GM18867 (cell line): ENCODE results near the gene ATP1A1.

Experiments used
- ATAC-seq: cut with Tn5 transposase; IDR thresholded peaks from one replicate; pipeline ENCODE4 v1.9.1; 2021; ENCODE audit warnings: mild to moderate bottlenecking, moderate library complexity; ENCODE audit not compliant: unreplicated experiment

The ATP1A1 gene

DNA sequence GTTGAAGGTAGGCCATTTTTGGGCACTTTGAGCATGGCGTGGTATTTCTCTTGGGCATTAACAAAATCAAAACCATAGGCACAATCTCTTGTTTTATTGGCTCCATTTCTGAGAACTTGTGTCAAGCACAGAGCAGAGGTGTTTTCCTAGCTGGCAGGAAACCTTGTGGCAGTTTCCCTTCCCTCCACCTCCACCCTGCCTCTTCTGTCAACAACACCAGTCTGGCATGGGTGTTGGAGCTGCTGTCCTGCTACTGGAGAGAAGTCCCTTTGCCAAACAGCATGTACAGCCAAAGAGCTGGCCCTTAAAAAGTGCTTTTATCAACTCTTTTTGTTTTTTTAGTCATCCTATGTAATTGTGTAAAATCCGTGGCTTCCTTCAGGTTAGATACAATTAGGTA lies 16.0 kb downstream of the ATP1A1 start:
- ATAC-seq: no peak

DNA sequence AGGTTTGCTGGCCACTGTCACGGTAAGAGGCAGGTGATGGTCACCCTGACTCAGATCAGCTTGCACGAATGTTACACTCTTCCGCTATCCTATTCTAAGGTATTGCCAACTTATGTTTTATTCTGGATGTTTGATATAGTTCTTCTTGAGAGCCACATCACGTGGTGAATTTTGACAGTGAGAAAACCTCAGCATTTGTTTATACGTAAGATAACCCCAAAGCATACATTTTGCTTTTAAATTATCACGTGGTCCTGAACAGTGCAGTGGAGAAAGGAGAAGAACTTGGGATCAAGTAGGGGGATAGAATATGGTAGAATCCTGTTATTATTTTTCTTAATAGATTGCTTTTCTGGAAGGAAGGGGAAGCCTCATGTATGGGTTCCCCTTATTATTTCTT lies 16.6 kb downstream of the ATP1A1 start:
- no peak for ATAC-seq

DNA sequence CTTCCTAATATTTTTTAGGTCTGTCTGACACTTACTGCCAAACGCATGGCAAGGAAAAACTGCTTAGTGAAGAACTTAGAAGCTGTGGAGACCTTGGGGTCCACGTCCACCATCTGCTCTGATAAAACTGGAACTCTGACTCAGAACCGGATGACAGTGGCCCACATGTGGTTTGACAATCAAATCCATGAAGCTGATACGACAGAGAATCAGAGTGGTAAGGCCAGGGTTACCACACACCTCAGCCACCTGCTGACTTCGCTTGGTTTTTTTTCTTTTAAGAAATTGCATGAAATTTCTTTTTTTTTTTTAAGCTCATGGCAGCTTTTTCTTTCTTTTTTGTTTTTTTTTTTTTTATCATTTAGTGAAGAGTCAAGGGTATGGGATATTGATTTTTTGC lies 17.2 kb downstream of the ATP1A1 start:
- ATAC-seq: peak; percentile 95

DNA sequence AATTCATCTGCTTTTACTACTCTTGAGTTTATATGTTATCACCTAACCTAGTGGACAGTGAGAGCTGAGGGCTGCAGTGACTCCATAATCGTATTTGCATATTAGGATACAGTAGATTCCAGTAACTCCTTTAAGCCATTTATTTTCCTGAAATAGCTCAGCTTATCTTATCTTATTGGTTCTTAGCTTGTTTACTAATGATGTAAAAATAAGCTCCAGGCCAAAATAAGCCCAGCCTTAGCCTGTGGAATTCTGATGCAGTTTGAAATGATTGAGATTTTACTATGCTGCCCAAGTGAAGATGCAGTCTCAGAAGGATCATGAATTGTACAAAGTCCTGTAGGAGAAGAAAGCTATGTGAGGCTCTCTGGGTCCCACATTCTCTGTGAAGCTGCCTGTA lies 18.1 kb downstream of the ATP1A1 start:
- ATAC-seq: no peak

DNA sequence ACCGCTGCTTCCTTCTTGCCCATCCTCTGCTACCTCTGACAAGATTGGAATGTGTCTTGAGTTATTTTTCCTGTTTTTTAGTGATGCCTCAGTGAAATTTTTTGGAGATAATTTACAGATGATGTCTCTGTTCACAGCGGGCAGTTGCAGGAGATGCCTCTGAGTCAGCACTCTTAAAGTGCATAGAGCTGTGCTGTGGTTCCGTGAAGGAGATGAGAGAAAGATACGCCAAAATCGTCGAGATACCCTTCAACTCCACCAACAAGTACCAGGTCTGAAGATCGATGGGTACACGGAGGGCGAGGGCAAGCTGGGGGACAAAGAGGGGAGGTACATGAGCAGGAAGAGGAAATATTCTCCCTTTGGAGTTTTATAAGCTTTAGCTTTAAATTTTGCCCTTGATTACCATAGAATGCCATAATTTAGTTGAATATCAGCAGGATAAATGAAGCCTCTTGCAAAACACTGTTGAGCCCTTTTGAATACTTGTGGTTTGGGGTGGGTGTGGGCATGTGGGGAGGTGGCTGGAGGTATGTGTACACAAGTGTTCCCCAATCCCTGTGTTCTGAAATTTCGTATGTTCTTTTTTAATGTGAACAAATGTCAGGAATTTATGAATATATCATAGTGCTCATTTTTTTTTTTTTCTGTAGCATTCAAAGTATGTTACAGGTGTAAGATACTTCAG lies 19.8 kb downstream of the ATP1A1 start:
- ATAC-seq: no peak

DNA sequence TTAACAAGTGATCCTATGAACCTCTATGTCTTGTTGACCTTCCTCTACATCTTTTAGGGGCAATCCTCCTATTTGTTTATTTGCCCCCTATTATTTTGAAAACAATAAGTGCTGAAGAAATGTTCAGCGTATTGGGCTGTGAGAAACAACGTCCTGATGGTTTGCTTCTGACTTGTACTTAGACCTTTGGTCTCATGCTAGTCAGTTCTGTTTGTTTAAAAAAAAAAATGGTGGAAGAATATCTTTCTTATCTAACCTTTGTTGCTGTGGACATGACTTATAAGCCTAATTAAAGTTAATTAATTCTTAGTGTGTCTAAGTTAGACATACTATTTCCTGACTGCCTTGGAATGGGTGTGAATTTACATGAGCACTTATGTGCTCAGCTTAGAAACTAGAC lies 20.7 kb downstream of the ATP1A1 start:
- no peak for ATAC-seq

DNA sequence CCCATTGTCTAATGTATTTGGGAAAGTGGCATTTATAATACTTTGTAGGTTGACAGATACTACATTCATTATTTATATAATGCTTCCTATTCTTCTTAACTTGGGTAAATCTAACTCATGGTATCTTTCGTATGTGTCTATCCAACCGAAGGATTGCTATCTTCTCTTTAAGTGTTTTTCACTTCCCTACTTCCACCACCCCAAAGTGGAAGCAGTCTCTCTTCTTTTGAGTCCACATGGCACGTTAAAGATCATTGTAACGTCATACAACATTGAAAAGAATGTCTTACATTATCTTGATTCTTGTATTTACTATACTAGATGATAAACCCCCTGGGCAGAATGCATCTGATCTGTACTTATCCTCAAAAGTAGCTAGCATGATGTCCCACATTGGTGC lies 21.2 kb downstream of the ATP1A1 start:
- no peak for ATAC-seq

DNA sequence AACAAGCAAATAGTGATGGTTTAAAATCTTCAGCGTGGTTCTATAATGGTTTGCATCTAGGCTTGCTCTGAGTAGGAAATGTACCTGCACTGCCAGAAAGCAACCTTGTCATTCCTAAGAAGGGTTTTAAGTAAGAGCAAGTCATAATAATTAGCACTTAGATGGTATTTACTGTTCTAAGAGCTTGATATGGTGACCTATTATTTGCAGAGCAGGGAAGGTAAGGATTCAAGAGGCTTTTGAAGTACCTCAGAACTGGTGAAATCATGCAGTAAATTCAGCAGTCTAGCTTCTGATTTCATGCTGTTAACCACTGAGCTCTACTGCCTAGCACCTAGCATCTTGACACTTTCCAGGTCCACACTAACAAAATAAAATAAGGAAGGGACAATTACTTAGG lies 23.7 kb downstream of the ATP1A1 start:
- ATAC-seq: no peak

DNA sequence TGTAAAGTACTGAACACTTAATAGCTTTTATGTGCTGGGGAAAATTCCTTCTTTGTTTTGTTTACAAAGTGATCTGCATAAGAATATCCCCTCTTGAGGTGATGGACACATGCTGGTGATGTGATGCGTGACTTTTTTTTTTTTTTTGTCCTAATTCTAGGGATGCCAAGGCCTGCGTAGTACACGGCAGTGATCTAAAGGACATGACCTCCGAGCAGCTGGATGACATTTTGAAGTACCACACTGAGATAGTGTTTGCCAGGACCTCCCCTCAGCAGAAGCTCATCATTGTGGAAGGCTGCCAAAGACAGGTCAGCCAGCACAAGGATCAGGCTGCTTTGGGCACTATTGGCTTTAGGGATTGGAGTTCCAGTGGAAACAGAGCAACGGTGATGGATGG lies 24.7 kb downstream of the ATP1A1 start:
- ATAC-seq: no peak

DNA sequence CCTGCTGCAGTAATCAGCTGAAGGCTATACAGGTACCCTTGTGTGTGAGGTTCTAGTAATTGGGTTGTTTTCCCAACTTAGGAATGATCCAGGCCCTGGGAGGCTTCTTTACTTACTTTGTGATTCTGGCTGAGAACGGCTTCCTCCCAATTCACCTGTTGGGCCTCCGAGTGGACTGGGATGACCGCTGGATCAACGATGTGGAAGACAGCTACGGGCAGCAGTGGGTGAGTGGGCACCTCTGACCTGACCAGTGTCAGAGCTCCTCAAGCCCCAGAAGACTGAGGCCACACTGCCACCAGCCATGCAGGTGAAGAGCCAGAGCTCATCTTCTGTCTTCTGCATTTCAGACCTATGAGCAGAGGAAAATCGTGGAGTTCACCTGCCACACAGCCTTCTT lies 27.7 kb downstream of the ATP1A1 start:
- ATAC-seq: no peak

DNA sequence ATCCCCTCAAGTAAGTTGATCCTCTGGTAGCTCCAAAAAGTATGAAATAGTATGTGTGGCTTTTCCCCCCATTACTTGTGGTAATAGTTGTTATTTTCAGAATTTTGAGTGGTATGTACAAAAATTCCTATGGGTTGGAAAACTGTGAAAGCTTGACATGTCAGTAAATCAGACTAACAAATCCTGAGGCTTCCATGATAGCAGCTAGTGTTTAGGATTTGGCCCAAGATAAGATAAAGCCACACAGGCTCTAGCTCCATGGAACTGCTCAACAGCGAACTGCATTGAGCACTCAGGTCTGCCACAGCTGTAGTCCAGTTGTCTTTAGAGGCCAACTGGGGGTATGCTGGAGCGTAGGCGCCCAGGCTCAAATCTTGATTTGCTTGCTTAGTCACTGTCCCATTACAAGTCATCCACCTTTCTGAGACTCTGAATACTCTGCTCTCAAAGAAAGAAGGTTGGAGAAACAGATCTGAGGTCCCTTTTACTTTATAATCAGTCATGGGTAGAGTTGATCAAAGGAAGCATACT lies 28.7 kb downstream of the ATP1A1 start:
- no peak for ATAC-seq

DNA sequence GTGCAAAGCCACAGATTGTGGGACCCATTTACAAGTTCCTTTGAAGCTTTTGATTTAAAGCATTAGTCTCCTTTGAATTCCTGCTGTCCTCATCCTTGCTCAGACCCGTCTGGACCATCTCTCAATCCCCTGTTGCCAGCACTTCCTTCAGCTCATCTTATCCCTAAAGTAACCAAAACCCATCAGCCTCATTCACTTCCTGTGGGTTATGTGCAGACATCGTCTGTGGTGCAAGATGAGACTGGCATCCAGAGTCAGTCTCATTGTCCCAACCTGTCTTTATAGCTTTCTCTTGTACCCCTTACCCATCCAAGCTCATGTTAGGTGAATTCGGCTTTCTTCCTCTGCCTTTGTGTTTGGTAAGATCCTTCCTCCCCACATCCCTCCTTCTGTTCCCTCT lies 29.3 kb downstream of the ATP1A1 start:
- ATAC-seq: no peak

DNA sequence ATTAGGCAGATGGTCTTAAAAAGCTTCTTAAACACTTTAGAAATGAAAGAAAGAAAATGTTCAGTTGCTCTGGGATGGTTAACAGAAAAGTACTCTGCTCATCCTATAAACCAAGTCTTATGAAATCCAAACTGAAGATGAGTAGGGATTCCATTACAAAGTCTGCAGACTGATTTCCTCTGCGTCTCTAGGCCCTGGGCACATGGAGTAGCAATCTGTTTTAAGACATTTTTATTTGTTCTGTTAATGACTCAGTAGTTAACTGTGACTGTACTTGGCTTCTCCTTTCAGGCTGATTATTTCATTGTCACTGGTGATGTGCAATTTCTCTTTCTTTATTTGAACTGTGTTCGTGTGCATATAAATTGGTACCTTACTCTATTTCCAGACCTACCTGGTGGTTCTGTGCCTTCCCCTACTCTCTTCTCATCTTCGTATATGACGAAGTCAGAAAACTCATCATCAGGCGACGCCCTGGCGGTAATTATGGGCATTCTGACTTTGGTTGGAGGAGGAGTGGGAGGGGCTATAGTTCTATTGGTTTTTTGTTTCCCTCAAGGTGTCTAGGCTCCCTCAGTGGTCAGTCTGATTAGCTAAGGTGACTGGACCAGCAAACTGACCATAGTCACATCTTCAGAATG lies 30.6 kb downstream of the ATP1A1 start:
- ATAC-seq: no peak

DNA sequence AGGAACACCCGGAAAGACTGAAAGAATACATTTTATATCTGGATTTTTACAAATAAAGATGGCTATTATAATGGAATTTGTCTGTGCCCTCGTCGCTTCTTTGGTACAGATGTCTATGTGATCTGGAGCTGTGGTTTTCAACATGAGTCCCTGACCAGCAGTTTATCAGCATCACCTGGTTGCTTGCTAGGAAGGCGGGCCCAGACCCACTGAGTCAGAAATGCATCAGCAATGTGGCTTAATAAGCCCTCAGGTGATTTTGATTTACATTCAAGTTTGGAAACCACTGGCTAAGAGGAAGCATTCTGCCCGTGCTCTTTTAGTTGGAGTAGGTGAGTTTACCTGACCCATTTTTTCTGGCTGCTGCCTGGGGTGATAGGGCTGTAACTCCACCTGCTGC lies 31.7 kb downstream of the ATP1A1 start:
- no peak for ATAC-seq

DNA sequence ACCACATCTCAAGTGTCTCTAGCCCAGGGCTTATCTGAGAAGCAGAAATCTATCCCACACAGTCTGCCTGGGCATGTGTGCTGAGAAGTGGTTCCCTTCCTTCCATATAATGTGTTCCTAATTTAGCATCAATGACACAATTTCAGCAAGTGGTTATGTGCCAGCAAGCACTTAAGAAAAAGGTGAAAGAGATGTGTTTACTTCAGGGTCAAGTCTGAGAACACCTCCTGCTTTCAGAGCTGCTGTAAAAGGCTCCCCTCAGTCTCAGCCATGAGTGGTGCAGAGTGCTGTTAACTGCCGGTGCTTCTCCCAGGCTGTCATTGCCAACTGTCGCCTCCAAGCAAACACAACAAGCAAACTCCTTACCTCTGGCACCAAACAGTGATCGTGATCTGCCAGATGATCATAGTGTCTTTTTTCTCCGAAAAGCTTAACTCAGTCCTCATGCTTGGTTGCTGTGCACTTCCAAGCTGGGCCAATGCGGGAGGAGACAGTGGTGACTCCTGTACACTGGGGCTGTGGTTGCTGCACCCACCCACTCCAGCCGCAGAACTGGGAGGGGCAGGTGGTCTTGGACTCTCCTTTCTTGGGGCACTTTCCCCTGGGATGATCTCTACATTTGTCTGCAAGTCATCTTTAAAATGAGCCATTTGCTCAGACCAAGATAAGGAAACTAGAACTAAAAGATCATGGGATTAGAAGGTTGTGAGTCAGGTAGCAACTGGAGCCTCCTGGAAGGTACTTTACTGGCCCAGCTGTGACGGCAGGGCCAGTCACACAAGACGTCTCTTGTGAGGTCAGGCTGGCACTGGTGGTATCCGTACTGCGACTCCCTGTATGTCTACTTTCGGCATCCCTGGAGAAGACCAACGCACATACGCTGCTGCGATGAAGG lies 32.4 kb downstream of the ATP1A1 start:
- ATAC-seq: no peak

DNA sequence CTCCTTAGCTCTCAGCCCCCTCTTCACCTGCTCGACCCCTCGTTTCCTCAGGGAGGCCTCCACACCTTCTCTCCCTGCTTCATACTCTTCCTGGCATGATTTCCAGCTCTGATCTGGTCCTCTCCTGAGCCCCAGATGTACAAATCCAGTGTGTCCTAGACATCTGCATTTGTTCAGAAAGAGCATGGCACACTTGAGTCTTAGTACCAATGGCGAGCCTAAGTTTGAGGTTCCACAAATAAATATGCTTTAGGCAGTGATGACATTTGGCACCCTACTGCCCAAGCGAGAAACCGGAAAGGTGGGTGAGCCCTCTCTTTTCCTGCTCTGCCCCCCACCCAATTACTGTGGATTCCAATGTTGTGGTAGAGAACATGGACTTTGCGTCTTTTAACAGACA lies 34.0 kb downstream of the ATP1A1 start:
- no peak for ATAC-seq

DNA sequence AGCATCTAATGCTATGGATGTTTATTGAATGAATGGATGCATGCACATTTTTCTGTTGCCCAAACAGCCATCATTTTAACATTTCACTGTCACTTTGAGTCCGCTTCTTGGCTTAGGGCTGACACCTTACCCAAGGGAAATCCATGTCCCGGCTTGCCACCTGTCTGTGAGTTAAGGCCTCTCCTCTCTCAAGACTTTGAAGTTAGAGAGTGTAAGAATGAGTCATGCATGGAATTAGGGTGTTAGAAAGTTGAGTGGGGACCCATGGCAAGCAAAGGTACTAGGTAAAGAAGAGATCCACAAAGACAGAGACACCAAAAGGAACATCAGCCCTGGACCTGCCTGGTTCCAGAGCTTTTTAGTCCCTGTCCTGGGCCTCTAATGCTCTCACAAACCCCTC lies 35.1 kb downstream of the ATP1A1 start:
- no peak for ATAC-seq

DNA sequence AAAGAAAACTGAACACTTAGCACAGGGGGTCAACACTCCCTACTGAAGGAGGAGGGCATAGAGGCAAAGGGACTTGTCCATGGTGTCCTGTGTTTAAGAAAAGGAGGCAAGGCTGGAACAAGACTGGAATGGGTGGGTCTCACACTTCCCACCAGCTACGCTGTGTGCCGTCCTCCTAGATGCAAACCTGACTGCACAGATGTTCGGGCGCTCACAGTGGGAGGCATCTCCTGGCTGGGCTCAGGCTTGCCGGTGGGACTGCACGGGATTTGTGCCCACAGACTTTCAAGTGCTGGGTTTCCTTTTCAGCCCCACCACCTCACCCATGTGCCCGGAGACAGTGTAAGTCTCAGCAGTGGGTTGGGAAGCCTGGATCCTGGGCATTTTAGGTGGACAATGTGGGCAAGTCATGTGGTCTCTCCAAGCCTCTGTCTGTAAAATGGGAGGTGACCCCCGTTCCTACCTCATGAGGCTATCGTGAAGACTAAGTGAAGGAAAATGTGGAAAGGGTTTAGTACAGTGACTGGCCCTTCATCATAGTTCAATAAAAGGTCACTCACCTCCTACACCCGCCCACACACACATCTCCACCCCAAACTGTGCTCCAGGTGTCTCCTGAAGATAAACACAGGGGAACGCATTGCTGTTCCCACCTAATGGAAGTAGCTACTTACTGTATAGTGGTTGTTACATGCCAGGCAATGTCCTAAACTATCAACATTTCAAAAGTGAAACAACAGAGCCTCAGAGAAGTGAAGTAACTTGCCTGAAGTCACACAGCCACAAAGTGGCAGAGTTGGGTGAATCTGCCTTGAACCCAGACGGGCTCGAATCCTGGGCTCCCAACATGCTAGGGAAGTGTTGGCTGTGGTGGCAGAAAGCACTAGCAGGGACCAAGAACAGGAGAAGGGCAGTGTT lies 36.0 kb downstream of the ATP1A1 start:
- no peak for ATAC-seq

DNA sequence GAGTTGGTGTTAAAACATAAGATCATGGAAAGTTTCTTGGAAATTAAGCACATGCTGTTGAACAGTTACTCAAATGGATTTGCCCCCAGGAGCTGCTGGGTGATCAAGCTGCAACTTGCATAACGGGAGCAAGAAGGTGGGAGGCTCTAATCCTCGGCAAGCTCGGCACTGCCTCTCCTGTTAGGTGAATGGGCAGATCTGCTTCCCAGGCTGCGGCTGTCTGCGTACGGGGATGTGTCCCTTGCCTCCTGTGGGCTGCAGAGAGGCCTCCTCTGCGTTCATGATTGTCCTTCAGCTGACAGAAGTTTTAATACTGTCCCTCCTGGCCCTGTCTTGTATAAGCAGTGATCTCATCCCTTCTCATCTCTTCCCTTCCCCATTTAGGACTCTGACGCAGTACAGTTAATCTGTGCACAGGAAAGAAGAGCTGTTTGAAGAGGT lies 36.7 kb downstream of the ATP1A1 start:
- ATAC-seq: no peak

DNA sequence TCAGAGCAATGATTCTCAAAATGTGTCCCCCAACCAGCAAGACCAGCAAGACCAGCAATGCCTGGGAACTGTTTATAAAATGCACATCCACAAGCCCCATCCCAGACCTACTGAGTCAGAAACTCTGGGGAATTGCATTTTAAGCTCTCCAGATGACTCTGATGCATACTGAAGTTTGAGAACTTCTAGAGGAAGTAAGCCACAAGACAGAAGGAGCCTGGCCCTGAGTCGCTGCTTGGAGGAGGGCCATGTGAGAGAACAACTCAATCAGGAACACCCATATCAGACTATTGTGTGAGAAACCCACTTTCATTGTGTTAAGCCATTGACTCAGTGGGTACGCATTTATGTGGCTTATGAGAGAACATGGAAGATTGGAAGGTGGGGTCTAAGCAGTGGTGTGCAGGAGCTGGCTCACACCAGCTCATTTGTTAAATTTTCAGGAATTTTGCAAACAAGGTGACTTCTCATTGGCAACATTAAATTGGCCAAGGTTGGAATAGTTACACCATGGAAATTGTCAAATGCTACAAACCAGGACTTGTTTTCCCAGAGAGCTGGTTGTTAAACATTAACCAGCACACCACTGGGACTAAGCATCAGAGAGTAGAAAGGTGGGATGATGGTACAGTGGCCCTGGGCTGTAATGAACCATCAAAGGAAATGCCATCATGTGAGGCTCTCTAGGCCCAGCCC lies 38.9 kb downstream of the ATP1A1 start:
- ATAC-seq: no peak
